Activated naive CD4-positive, alpha-beta T cell treated with anti-CD3 and anti-CD28 coated beads for 36 hours (primary cell): ENCODE data around the gene LRG1. TPM values are rescaled to one million over a fixed set of nuclear protein-coding genes. Genes with fewer than 3 reads are reported as not detected.
A peak's percentile ranks its signal among the peaks of the same experiment; 100 is the strongest.
"Not testable (repeated sequence)": the region's sequence is repeated elsewhere in the genome, so short reads cannot be mapped to it uniquely, and the experiment has no call there.

Experiments used
- CTCF ChIA-PET: fragments of 350-600 bp; sonication (Branson Sonifier 250); formaldehyde crosslinking; loops from one replicate; lab custom pipeline; 2021; ENCODE audit warnings: antibody characterized with exemption; lab: Charles Lee
- DNase-seq: peaks from one replicate; pipeline ENCODE4 v3.0.0-alpha.2; 2020
- H3K27ac Mint-ChIP-seq: one replicate; pipeline ENCODE4 v1.8.0; 2021; ENCODE audit warnings: mild to moderate bottlenecking, mixed read lengths
- H3K27me3 Mint-ChIP-seq: one replicate; pipeline ENCODE4 v1.8.0; 2021; ENCODE audit warnings: low read depth, mixed read lengths
- H3K36me3 Mint-ChIP-seq: one replicate; pipeline ENCODE4 v1.8.0; 2021; ENCODE audit warnings: low read depth, mixed read lengths
- H3K4me1 Mint-ChIP-seq: one replicate; pipeline ENCODE4 v1.8.0; 2021; ENCODE audit warnings: low read depth, mixed read lengths
- H3K4me3 Mint-ChIP-seq: one replicate; pipeline ENCODE4 v1.8.0; 2021; ENCODE audit warnings: mild to moderate bottlenecking, moderate library complexity, mixed read lengths
- H3K9me3 Mint-ChIP-seq: one replicate; pipeline ENCODE4 v1.8.0; 2021; ENCODE audit warnings: mixed read lengths
- intact Hi-C: fragments of 100-400 bp; cut with micrococcal nuclease; formaldehyde crosslinking; loops from one replicate; pipeline ENCODE4 v1.15.1; 2023
- total RNA-seq, 2 experiments: library from RNA; stranded (reverse); gene quantifications; one replicate each; pipeline ENCODE4 v1.2.3, GENCODE V29; 2021

Gene LRG1
- total RNA-seq, 2 experiments from 2014 or later: 1.3 to 1.5 TPM

- CTCF ChIA-PET: interaction anchor here (0.6 to 7.0 kb wide), 8 partner anchors 9 to 99 kb away, joined by 3 to 70 read pairs (median 5); no protein-coding TSS in a partner anchor
- peaks cover 13% of the 10 kb centered on the region for H3K27me3 Mint-ChIP-seq
- H3K4me1 Mint-ChIP-seq: peaks cover 9% of the 10 kb centered on the region
- DNase-seq: no peak
- no peak overlapping the region for H3K27ac Mint-ChIP-seq
- no peaks in the 10 kb centered on the region for H3K36me3 Mint-ChIP-seq
- no peak overlapping the region for H3K4me3 Mint-ChIP-seq
- no peaks in the 10 kb centered on the region for H3K9me3 Mint-ChIP-seq
- intact Hi-C loops: no loop called here
Observed at GRCh38 chr19:4570916-4571304, 31.1 kb upstream of the LRG1 start.

GRCh38 chr19:4570402-4570801 is 30.6 kb upstream of the LRG1 start:
- Mint-ChIP-seq H3K27ac (no peak overlapping the region), H3K27me3 (peaks cover 8% of the 10 kb centered on the region), H3K4me1 (peaks cover 4% of the 10 kb centered on the region), H3K4me3 (no peak overlapping the region), H3K36me3 (no peaks in the 10 kb centered on the region), H3K9me3 (no peaks in the 10 kb centered on the region)
- no peak for DNase-seq
- intact Hi-C loops: no loop called here
- CTCF ChIA-PET: interaction anchor here (0.7 to 7.0 kb wide), 6 partner anchors 10 to 99 kb away, joined by 4 to 70 read pairs (median 5); no protein-coding TSS in a partner anchor

GRCh38 chr19:4568886-4569285 is 29.1 kb upstream of the LRG1 start:
- H3K4me3 Mint-ChIP-seq: no peak overlapping the region
- H3K9me3 Mint-ChIP-seq: no peaks in the 10 kb centered on the region
- no peak for DNase-seq
- H3K4me1 Mint-ChIP-seq: no peaks in the 10 kb centered on the region
- H3K36me3 Mint-ChIP-seq: no peaks in the 10 kb centered on the region
- intact Hi-C loops: no loop called here
- peaks cover 5% of the 10 kb centered on the region for H3K27me3 Mint-ChIP-seq
- CTCF ChIA-PET: interaction anchor here (0.6 to 7.0 kb wide), 4 partner anchors 8 to 68 kb away, joined by 5 to 70 read pairs (median 18); no protein-coding TSS in a partner anchor
- no peak overlapping the region for H3K27ac Mint-ChIP-seq

- Mint-ChIP-seq H3K27ac (no peak overlapping the region), H3K9me3 (no peaks in the 10 kb centered on the region), H3K4me1 (no peaks in the 10 kb centered on the region), H3K27me3 (peaks cover 5% of the 10 kb centered on the region), H3K36me3 (no peaks in the 10 kb centered on the region), H3K4me3 (no peak overlapping the region)
- CTCF ChIA-PET: interaction anchor here (0.6 to 7.0 kb wide), 7 partner anchors 9 to 185 kb away, joined by 3 to 70 read pairs (median 4); no protein-coding TSS in a partner anchor
- DNase-seq: peak; percentile 83
- intact Hi-C loops: loop anchor here (1.0 kb wide), 1 partner anchor 69 kb away; no protein-coding TSS in a partner anchor
Observed at GRCh38 chr19:4567584-4568071, 27.8 kb upstream of the LRG1 start.

GRCh38 chr19:4566402-4567051 is 26.7 kb upstream of the LRG1 start:
- DNase-seq: no peak
- no peak overlapping the region for H3K4me3 Mint-ChIP-seq
- H3K27me3 Mint-ChIP-seq: peaks cover 3% of the 10 kb centered on the region
- H3K4me1 Mint-ChIP-seq: no peaks in the 10 kb centered on the region
- intact Hi-C loops: loop anchor here (1.0 kb wide), 1 partner anchor 70 kb away; no protein-coding TSS in a partner anchor
- H3K27ac Mint-ChIP-seq: no peak overlapping the region
- CTCF ChIA-PET: interaction anchor here (0.5 to 7.0 kb wide), 9 partner anchors 10 to 999 kb away, joined by 3 to 70 read pairs (median 3); no protein-coding TSS in a partner anchor
- no peaks in the 10 kb centered on the region for H3K9me3 Mint-ChIP-seq
- H3K36me3 Mint-ChIP-seq: no peaks in the 10 kb centered on the region

- H3K9me3 Mint-ChIP-seq, intact Hi-C loops, H3K36me3 Mint-ChIP-seq, H3K4me1 Mint-ChIP-seq, H3K4me3 Mint-ChIP-seq, H3K27me3 Mint-ChIP-seq, CTCF ChIA-PET, H3K27ac Mint-ChIP-seq, DNase-seq: not testable (repeated sequence)
Observed at GRCh38 chr19:4563562-4563961, 23.7 kb upstream of the LRG1 start.

GRCh38 chr19:4562085-4562484 is 22.2 kb upstream of the LRG1 start:
- DNase-seq, H3K27ac Mint-ChIP-seq, H3K4me1 Mint-ChIP-seq, H3K27me3 Mint-ChIP-seq, H3K9me3 Mint-ChIP-seq, intact Hi-C loops, H3K36me3 Mint-ChIP-seq, H3K4me3 Mint-ChIP-seq: not testable (repeated sequence)
- CTCF ChIA-PET: interaction anchor here (0.6 to 0.7 kb wide), 2 partner anchors 109 to 247 kb away, joined by 4 to 5 read pairs; no protein-coding TSS in a partner anchor

- Mint-ChIP-seq H3K27me3 (no peaks in the 10 kb centered on the region), H3K4me1 (no peaks in the 10 kb centered on the region), H3K36me3 (no peaks in the 10 kb centered on the region), H3K27ac (no peak within 1 kb of the TSS), H3K4me3 (no peak within 1 kb of the TSS), H3K9me3 (no peaks in the 10 kb centered on the region)
- no peak for DNase-seq
- intact Hi-C loops: loop anchor here (10.0 kb wide), 1 partner anchor 235 kb away; the partner anchor contains the start of gene FEM1A
- CTCF ChIA-PET: interaction anchor here (1.4 to 2.2 kb wide), 2 partner anchors 19 to 77 kb away, joined by 5 to 11 read pairs; no protein-coding TSS in a partner anchor
Observed at GRCh38 chr19:4559569-4559968, 19.7 kb upstream of the LRG1 start, which contains the start of gene SEMA6B. SEMA6B (minus strand) TSS chr19:4559684; CDS start chr19:4558457, 1,227 bp downstream.

- no peaks in the 10 kb centered on the region for H3K9me3 Mint-ChIP-seq
- H3K4me3 Mint-ChIP-seq: no peak overlapping the region
- no peaks in the 10 kb centered on the region for H3K36me3 Mint-ChIP-seq
- no peak overlapping the region for H3K27ac Mint-ChIP-seq
- no peaks in the 10 kb centered on the region for H3K4me1 Mint-ChIP-seq
- CTCF ChIA-PET: interaction anchor here (0.6 to 2.2 kb wide), 6 partner anchors 20 to 431 kb away, joined by 3 to 11 read pairs (median 4); no protein-coding TSS in a partner anchor
- peak; percentile 37 for DNase-seq
- H3K27me3 Mint-ChIP-seq: no peaks in the 10 kb centered on the region
- intact Hi-C loops: loop anchor here (10.0 kb wide), 1 partner anchor 237 kb away; the partner anchor contains the start of gene FEM1A
Observed at GRCh38 chr19:4557971-4558941, 18.4 kb upstream of the LRG1 start.

GRCh38 chr19:4557144-4557970 is 17.5 kb upstream of the LRG1 start:
- no peaks in the 10 kb centered on the region for H3K4me1 Mint-ChIP-seq
- no peak overlapping the region for H3K4me3 Mint-ChIP-seq
- no peaks in the 10 kb centered on the region for H3K9me3 Mint-ChIP-seq
- H3K27ac Mint-ChIP-seq: no peak overlapping the region
- H3K36me3 Mint-ChIP-seq: no peaks in the 10 kb centered on the region
- DNase-seq: peak; percentile 49
- CTCF ChIA-PET: interaction anchor here (0.7 kb wide), 1 partner anchor 75 kb away, joined by 3 read pairs; no protein-coding TSS in a partner anchor
- no peaks in the 10 kb centered on the region for H3K27me3 Mint-ChIP-seq
- intact Hi-C loops: loop anchor here (10.0 kb wide), 1 partner anchor 237 kb away; the partner anchor contains the start of gene FEM1A

GRCh38 chr19:4556597-4557127 is 16.8 kb upstream of the LRG1 start:
- H3K4me3 Mint-ChIP-seq: no peak overlapping the region
- intact Hi-C loops: loop anchor here (10.0 kb wide), 1 partner anchor 238 kb away; the partner anchor contains the start of gene FEM1A

More at GRCh38 chr19:4556597-4557127, 16.8 kb upstream of the LRG1 start:
- Mint-ChIP-seq H3K27ac (no peak overlapping the region), H3K4me1 (no peaks in the 10 kb centered on the region), H3K9me3 (no peaks in the 10 kb centered on the region), H3K27me3 (peaks cover 3% of the 10 kb centered on the region), H3K36me3 (no peaks in the 10 kb centered on the region)
- DNase-seq: no peak
- CTCF ChIA-PET: interaction anchor here (0.7 kb wide), 1 partner anchor 75 kb away, joined by 3 read pairs; no protein-coding TSS in a partner anchor
